GM23338 (cell line): ENCODE results near the gene GMPPA. TPM values are rescaled to one million over a fixed set of nuclear protein-coding genes. Genes with fewer than 3 reads are reported as not detected.

Source experiments
- ATAC-seq: fragments of 200-7000 bp; cut with Tn5 transposase; 3 replicates; pipeline ENCODE4 v1.9.1; 2020
- DNase-seq: peaks from one replicate; pipeline ENCODE4 v3.0.0-alpha.2; 2015; ENCODE audit warnings: low spot score
- H2AFZ ChIP-seq: fragments of 200-600 bp; sonication (generic); 2 replicates; pipeline ENCODE4 v1.8.0; 2016; ENCODE audit warnings: antibody characterized with exemption, mild to moderate bottlenecking, moderate library complexity
- H3F3A ChIP-seq: fragments of 200-600 bp; sonication (generic); replicated peaks from 2 replicates; pipeline ENCODE4 v1.8.0; 2017; ENCODE audit warnings: antibody characterized with exemption, mixed run types, low read depth
- H3K27ac ChIP-seq: fragments of 200-600 bp; sonication (generic); 2 replicates; pipeline ENCODE4 v1.6.1; 2016; ENCODE audit warnings: low read depth
- H3K27me3 ChIP-seq: fragments of 200-600 bp; sonication (generic); 2 replicates; pipeline ENCODE4 v1.8.0; 2016; ENCODE audit warnings: mild to moderate bottlenecking, mixed run types, moderate library complexity; ENCODE audit not compliant: insufficient read depth
- H3K36me3 ChIP-seq: fragments of 200-600 bp; sonication (generic); 2 replicates; pipeline ENCODE4 v1.8.0; 2016; ENCODE audit warnings: mild to moderate bottlenecking; ENCODE audit not compliant: insufficient read depth
- H3K4me1 ChIP-seq: fragments of 200-600 bp; sonication (generic); 2 replicates; pipeline ENCODE4 v1.8.0; 2016; ENCODE audit warnings: mild to moderate bottlenecking, moderate library complexity; ENCODE audit not compliant: insufficient read depth
- H3K4me2 ChIP-seq: fragments of 200-600 bp; sonication (generic); 2 replicates; pipeline ENCODE4 v1.7.1; 2017; ENCODE audit warnings: mixed run types
- H3K4me3 ChIP-seq: fragments of 200-600 bp; sonication (generic); 2 replicates; pipeline ENCODE4 v1.6.1; 2016; ENCODE audit warnings: mixed run types
- H3K79me2 ChIP-seq: fragments of 200-600 bp; sonication (generic); replicated peaks from 2 replicates; pipeline ENCODE4 v1.8.0; 2017; ENCODE audit warnings: mild to moderate bottlenecking; ENCODE audit not compliant: insufficient read depth
- H3K9me2 ChIP-seq: fragments of 200-600 bp; sonication (generic); 2 replicates; pipeline ENCODE4 v1.8.0; 2017; ENCODE audit not compliant: insufficient read depth
- H4K20me1 ChIP-seq: fragments of 200-600 bp; sonication (generic); replicated peaks from 2 replicates; pipeline ENCODE4 v1.8.0; 2017; ENCODE audit warnings: mild to moderate bottlenecking; ENCODE audit not compliant: insufficient read depth
- H3K27ac Mint-ChIP-seq: 2 replicates; pipeline ENCODE4 v1.8.0; 2020; ENCODE audit warnings: inconsistent platforms, mild to moderate bottlenecking, moderate library complexity, mixed read lengths
- H3K27me3 Mint-ChIP-seq: 3 replicates; pipeline ENCODE4 v1.8.0; 2022; ENCODE audit warnings: low read depth, mild to moderate bottlenecking, moderate library complexity, mixed read lengths, inconsistent platforms; ENCODE audit not compliant: insufficient read depth, poor library complexity
- H3K36me3 Mint-ChIP-seq: 3 replicates; pipeline ENCODE4 v1.8.0; 2021; ENCODE audit warnings: low read depth, mild to moderate bottlenecking, inconsistent platforms, moderate library complexity, mixed read lengths
- H3K4me1 Mint-ChIP-seq: 3 replicates; pipeline ENCODE4 v1.8.0; 2020; ENCODE audit warnings: mild to moderate bottlenecking, inconsistent platforms, mixed read lengths
- H3K4me3 Mint-ChIP-seq: 3 replicates; pipeline ENCODE4 v1.8.0; 2021; ENCODE audit warnings: moderate library complexity, mild to moderate bottlenecking, inconsistent platforms, mixed read lengths
- H3K9me3 Mint-ChIP-seq: 3 replicates; pipeline ENCODE4 v1.8.0; 2020; ENCODE audit warnings: moderate library complexity, mild to moderate bottlenecking, inconsistent platforms, mixed read lengths
- CREB1 ChIP-seq: fragments of 250-450 bp; sonication (Bioruptor Pico); IDR thresholded peaks from 2 replicates; pipeline ENCODE4 v1.5.0; 2020; ENCODE audit warnings: low read depth, mild to moderate bottlenecking, moderate library complexity
- ETS1 ChIP-seq: IDR thresholded peaks from 2 replicates; pipeline ENCODE4 v1.6.1; 2016; ENCODE audit warnings: antibody characterized with exemption
- EZH2 ChIP-seq: fragments of 200-600 bp; sonication (generic); IDR thresholded peaks from one replicate; pipeline ENCODE4 v1.8.0; 2017; ENCODE audit warnings: antibody characterized with exemption, mild to moderate bottlenecking, low read depth; ENCODE audit not compliant: unreplicated experiment
- EZH2phosphoT487 ChIP-seq: fragments of 200-600 bp; sonication (generic); IDR thresholded peaks from one replicate; pipeline ENCODE4 v1.8.1; 2018; ENCODE audit warnings: antibody characterized with exemption; ENCODE audit not compliant: unreplicated experiment
- JUNB ChIP-seq: IDR thresholded peaks from one replicate; pipeline ENCODE4 v1.6.1; 2016; ENCODE audit warnings: antibody characterized with exemption; ENCODE audit not compliant: unreplicated experiment
- NANOG ChIP-seq: IDR thresholded peaks from 2 replicates; pipeline ENCODE4 v1.6.1; 2016; ENCODE audit warnings: antibody characterized with exemption, borderline replicate concordance
- POLR2AphosphoS5 ChIP-seq: IDR thresholded peaks from 2 replicates; pipeline ENCODE4 v1.6.1; 2016; ENCODE audit warnings: antibody characterized with exemption, low read depth
- STAT1 ChIP-seq: IDR thresholded peaks from one replicate; pipeline ENCODE4 v1.6.1; 2016; ENCODE audit warnings: antibody characterized with exemption; ENCODE audit not compliant: unreplicated experiment
- ZNF114 ChIP-seq: fragments of 250-450 bp; sonication (Bioruptor Pico); IDR thresholded peaks from 2 replicates; pipeline ENCODE4 v1.5.0; 2020; ENCODE audit warnings: mild to moderate bottlenecking, moderate library complexity
- ZNF331 ChIP-seq: fragments of 250-450 bp; sonication (Bioruptor Pico); IDR thresholded peaks from 2 replicates; pipeline ENCODE4 v1.5.0; 2020; ENCODE audit warnings: low read depth, mild to moderate bottlenecking, moderate library complexity
- polyA plus RNA-seq: library from polyadenylated mRNA; unstranded; fragments of >200 nt; fragmentation: Nextera tagmentation; extraction: Ambion mirVana; gene quantifications from 2 replicates; pipeline ENCODE4 v1.2.1, GENCODE V29; 2016
- total RNA-seq: library from RNA; depleted of rRNA; stranded (reverse); fragments of >200 nt; shearing (Covaris generic); gene quantifications from 2 replicates; pipeline ENCODE4 v1.2.3, GENCODE V29; 2014
- TF ChIP-seq, protein P1 (sequence below): fragments of 250-450 bp; sonication (Bioruptor Pico); IDR thresholded peaks from 2 replicates; pipeline ENCODE4 v1.5.0; 2020; ENCODE audit warnings: mild to moderate bottlenecking, moderate library complexity
- TF ChIP-seq, protein P2 (sequence below): IDR thresholded peaks from one replicate; pipeline ENCODE4 v1.6.1; 2018; ENCODE audit warnings: antibody characterized with exemption; ENCODE audit not compliant: unreplicated experiment
- TF ChIP-seq, protein P3 (sequence below), 2 experiments: fragments of 200-600 bp in 1 of 2; sonication (generic) in 1 of 2; conservative IDR thresholded peaks; 2 replicates each; pipeline versions ENCODE4 v1.5.1 to v1.6.1; 2016 to 2017; ENCODE audit warnings: antibody characterized with exemption in 2 of 2, low read depth in 2 of 2, mild to moderate bottlenecking in 2 of 2, moderate library complexity in 1 of 2

Gene GMPPA
- total and polyA plus RNA-seq, 2 experiments from 2014 or later: 27.0 to 33.8 TPM

- H3K36me3 ChIP-seq: no peaks in the 10 kb centered on the region
- Mint-ChIP-seq H3K27me3 (peaks cover 64% of the 10 kb centered on the region), H3K9me3 (no peaks in the 10 kb centered on the region), H3K4me1 (peaks cover 72% of the 10 kb centered on the region), H3K36me3 (no peaks in the 10 kb centered on the region), H3K4me3 (peak overlapping the region; percentile 68), H3K27ac (no peak overlapping the region)
- peaks cover 70% of the 10 kb centered on the region for H3K4me1 ChIP-seq
- H3K9me2 ChIP-seq: no peaks in the 10 kb centered on the region
- no peaks in the 10 kb centered on the region for H3K79me2 ChIP-seq
- peak overlapping the region; percentile 38; the same call in 1 of the 2 replicates for H2AFZ ChIP-seq
- peaks cover 17% of the 10 kb centered on the region for H3F3A ChIP-seq
- DNase-seq (peak; percentile 45), ATAC-seq (no peak)
- no peak overlapping the region for H3K27ac ChIP-seq
- H3K27me3 ChIP-seq: peaks cover 52% of the 10 kb centered on the region
- H3K4me3 ChIP-seq: peak overlapping the region; percentile 67
- no peaks in the 10 kb centered on the region for H4K20me1 ChIP-seq
- H3K4me2 ChIP-seq: peak overlapping the region; percentile 92
- TF ChIP-seq, protein P1, sequence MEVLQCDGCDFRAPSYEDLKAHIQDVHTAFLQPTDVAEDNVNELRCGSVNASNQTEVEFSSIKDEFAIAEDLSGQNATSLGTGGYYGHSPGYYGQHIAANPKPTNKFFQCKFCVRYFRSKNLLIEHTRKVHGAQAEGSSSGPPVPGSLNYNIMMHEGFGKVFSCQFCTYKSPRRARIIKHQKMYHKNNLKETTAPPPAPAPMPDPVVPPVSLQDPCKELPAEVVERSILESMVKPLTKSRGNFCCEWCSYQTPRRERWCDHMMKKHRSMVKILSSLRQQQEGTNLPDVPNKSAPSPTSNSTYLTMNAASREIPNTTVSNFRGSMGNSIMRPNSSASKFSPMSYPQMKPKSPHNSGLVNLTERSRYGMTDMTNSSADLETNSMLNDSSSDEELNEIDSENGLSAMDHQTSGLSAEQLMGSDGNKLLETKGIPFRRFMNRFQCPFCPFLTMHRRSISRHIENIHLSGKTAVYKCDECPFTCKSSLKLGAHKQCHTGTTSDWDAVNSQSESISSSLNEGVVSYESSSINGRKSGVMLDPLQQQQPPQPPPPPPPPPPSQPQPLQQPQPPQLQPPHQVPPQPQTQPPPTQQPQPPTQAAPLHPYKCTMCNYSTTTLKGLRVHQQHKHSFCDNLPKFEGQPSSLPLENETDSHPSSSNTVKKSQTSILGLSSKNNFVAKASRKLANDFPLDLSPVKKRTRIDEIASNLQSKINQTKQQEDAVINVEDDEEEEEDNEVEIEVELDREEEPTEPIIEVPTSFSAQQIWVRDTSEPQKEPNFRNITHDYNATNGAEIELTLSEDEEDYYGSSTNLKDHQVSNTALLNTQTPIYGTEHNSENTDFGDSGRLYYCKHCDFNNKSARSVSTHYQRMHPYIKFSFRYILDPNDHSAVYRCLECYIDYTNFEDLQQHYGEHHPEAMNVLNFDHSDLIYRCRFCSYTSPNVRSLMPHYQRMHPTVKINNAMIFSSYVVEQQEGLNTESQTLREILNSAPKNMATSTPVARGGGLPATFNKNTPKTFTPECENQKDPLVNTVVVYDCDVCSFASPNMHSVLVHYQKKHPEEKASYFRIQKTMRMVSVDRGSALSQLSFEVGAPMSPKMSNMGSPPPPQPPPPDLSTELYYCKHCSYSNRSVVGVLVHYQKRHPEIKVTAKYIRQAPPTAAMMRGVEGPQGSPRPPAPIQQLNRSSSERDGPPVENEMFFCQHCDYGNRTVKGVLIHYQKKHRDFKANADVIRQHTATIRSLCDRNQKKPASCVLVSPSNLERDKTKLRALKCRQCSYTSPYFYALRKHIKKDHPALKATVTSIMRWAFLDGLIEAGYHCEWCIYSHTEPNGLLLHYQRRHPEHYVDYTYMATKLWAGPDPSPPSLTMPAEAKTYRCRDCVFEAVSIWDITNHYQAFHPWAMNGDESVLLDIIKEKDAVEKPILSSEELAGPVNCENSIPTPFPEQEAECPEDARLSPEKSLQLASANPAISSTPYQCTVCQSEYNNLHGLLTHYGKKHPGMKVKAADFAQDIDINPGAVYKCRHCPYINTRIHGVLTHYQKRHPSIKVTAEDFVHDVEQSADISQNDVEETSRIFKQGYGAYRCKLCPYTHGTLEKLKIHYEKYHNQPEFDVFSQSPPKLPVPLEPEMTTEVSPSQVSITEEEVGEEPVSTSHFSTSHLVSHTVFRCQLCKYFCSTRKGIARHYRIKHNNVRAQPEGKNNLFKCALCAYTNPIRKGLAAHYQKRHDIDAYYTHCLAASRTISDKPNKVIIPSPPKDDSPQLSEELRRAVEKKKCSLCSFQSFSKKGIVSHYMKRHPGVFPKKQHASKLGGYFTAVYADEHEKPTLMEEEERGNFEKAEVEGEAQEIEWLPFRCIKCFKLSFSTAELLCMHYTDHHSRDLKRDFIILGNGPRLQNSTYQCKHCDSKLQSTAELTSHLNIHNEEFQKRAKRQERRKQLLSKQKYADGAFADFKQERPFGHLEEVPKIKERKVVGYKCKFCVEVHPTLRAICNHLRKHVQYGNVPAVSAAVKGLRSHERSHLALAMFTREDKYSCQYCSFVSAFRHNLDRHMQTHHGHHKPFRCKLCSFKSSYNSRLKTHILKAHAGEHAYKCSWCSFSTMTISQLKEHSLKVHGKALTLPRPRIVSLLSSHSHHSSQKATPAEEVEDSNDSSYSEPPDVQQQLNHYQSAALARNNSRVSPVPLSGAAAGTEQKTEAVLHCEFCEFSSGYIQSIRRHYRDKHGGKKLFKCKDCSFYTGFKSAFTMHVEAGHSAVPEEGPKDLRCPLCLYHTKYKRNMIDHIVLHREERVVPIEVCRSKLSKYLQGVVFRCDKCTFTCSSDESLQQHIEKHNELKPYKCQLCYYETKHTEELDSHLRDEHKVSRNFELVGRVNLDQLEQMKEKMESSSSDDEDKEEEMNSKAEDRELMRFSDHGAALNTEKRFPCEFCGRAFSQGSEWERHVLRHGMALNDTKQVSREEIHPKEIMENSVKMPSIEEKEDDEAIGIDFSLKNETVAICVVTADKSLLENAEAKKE (CRISPR knock-in tag): no peak
- no peak for TF ChIP-seq ZNF114 (CRISPR knock-in tag)
- TF ChIP-seq, protein P2, sequence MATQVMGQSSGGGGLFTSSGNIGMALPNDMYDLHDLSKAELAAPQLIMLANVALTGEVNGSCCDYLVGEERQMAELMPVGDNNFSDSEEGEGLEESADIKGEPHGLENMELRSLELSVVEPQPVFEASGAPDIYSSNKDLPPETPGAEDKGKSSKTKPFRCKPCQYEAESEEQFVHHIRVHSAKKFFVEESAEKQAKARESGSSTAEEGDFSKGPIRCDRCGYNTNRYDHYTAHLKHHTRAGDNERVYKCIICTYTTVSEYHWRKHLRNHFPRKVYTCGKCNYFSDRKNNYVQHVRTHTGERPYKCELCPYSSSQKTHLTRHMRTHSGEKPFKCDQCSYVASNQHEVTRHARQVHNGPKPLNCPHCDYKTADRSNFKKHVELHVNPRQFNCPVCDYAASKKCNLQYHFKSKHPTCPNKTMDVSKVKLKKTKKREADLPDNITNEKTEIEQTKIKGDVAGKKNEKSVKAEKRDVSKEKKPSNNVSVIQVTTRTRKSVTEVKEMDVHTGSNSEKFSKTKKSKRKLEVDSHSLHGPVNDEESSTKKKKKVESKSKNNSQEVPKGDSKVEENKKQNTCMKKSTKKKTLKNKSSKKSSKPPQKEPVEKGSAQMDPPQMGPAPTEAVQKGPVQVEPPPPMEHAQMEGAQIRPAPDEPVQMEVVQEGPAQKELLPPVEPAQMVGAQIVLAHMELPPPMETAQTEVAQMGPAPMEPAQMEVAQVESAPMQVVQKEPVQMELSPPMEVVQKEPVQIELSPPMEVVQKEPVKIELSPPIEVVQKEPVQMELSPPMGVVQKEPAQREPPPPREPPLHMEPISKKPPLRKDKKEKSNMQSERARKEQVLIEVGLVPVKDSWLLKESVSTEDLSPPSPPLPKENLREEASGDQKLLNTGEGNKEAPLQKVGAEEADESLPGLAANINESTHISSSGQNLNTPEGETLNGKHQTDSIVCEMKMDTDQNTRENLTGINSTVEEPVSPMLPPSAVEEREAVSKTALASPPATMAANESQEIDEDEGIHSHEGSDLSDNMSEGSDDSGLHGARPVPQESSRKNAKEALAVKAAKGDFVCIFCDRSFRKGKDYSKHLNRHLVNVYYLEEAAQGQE: no peak
- no peak for TF ChIP-seq EZH2phosphoT487
- TF ChIP-seq ETS1: no peak
- no peak for TF ChIP-seq CREB1 (CRISPR knock-in tag)
- no peak for TF ChIP-seq JUNB
- no peak; the same call in 1 of the 2 replicates for TF ChIP-seq POLR2AphosphoS5
- TF ChIP-seq, protein P3, sequence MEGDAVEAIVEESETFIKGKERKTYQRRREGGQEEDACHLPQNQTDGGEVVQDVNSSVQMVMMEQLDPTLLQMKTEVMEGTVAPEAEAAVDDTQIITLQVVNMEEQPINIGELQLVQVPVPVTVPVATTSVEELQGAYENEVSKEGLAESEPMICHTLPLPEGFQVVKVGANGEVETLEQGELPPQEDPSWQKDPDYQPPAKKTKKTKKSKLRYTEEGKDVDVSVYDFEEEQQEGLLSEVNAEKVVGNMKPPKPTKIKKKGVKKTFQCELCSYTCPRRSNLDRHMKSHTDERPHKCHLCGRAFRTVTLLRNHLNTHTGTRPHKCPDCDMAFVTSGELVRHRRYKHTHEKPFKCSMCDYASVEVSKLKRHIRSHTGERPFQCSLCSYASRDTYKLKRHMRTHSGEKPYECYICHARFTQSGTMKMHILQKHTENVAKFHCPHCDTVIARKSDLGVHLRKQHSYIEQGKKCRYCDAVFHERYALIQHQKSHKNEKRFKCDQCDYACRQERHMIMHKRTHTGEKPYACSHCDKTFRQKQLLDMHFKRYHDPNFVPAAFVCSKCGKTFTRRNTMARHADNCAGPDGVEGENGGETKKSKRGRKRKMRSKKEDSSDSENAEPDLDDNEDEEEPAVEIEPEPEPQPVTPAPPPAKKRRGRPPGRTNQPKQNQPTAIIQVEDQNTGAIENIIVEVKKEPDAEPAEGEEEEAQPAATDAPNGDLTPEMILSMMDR (conservative IDR thresholded peaks at IDR 0.05; ENCODE audit: low read depth in 2 of 2): no peak
- no peak for TF ChIP-seq NANOG
- TF ChIP-seq EZH2: no peak
- no peak for TF ChIP-seq ZNF331 (CRISPR knock-in tag)
- no peak for TF ChIP-seq STAT1
Measured at GRCh38 chr2:219510512-219511135, 11.9 kb downstream of the GMPPA start.
